Measurements from ENCODE around the gene GFI1B. TPM values are rescaled to one million over a fixed set of nuclear protein-coding genes. Genes with fewer than 3 reads are reported as not detected.

GFI1B gene
- not detected in 5 replicates for total RNA-seq (2022; extraction: Qiagen RNA extraction; ENCODE audit: low read depth)

DNA sequence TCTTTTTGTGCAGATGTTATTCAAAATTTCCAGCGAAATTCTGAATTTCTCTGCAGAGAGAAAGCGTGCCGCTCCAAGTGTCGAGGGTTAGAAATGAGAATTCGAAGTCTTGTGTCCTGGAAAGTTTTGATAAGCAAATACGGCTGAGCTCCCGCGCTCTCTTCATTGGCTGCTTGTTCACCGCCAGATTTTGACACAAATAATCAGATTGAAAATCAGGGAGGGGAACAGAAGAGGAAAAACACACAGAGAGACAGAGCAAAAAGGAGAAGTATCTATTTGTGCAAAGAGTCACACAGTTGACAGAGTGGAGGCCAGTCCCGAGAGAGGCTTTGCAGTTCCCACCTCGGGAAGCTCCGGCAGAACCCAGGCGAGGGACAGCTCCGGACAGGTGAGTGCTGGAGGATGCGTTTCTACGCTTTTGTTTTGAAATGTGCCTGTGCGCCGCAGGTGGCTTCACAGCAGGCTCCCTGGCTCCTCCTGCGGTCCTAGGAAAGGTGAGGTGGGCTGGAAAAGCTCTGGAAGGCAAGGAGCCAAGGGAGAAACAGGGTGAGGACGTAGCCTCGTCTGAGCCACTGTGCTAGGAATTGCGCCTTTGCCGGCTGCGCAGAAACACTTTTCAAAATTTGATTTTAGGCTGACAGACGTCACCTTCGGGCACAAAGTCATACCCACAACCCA is at the start of gene GFI1B:
Gene GFI1B, plus strand, starts transcription at position 244 of the 681 bp plus-strand sequence. CDS start 7,985 bp downstream, outside the sequence.

GRCh38 chr9:132944294-132945185 is 34.0 kb upstream of the GFI1B start, which contains the start of gene TSC1:
Gene TSC1, minus strand, starts transcription at chr9:132944616. Its CDS starts 15,744 bp downstream, at chr9:132928872.

GRCh38 chr9:133030317-133031129 is 52.0 kb downstream of the GFI1B start, which contains the start of gene GTF3C5:
Gene GTF3C5, plus strand, starts transcription at chr9:133030997. Its CDS starts 15 bp downstream, at chr9:133031012.

Other genes with a start within 250 kb of the GFI1B start
- gene AK8, start 100.4 kb upstream of the GFI1B start, total RNA-seq (2022; extraction: Qiagen RNA extraction; ENCODE audit: low read depth), result 0.80 to 1.4 TPM (median 0.90 TPM) in 5 replicates
- 3.1 to 5.4 TPM (median 4.8 TPM) in 5 replicates for gene SPACA9, start 99.8 kb upstream of the GFI1B start, total RNA-seq (2022; extraction: Qiagen RNA extraction; ENCODE audit: low read depth)
- 14.7 to 17.0 TPM (median 15.4 TPM) in 5 replicates for gene TSC1, start 34.1 kb upstream of the GFI1B start, total RNA-seq (2022; extraction: Qiagen RNA extraction; ENCODE audit: low read depth)
- gene GTF3C5, start 52.3 kb downstream of the GFI1B start, total RNA-seq (2022; extraction: Qiagen RNA extraction; ENCODE audit: low read depth), result 57.2 to 74.7 TPM (median 68.8 TPM) in 5 replicates
- gene CEL, start 83.3 kb downstream of the GFI1B start, total RNA-seq (2022; extraction: Qiagen RNA extraction; ENCODE audit: low read depth), result 0.31 to 0.74 TPM (median 0.66 TPM) in 5 replicates
- 21.6 to 30.1 TPM (median 27.6 TPM) in 5 replicates for gene RALGDS, start 142.5 kb downstream of the GFI1B start, total RNA-seq (2022; extraction: Qiagen RNA extraction; ENCODE audit: low read depth)
- gene GBGT1, start 185.2 kb downstream of the GFI1B start, total RNA-seq (2022; extraction: Qiagen RNA extraction; ENCODE audit: low read depth), result 1.6 to 2.7 TPM (median 2.2 TPM) in 5 replicates
- gene OBP2B, start 230.6 kb downstream of the GFI1B start, total RNA-seq (2022; extraction: Qiagen RNA extraction; ENCODE audit: low read depth), result not detected in 5 replicates

Data from A549 treated with RU486 at 1 μM for 4 hours (cell line).